H54 (cell line): ENCODE data around the gene DSTN.

Experiments
- DNase-seq: peaks from one replicate; pipeline ENCODE4 v3.0.0; 2011; ENCODE audit warnings: low spot score, mixed read lengths; ENCODE audit not compliant: insufficient read length
- FAIRE-seq: peaks from 3 replicates; lab custom pipeline; 2011; peaks lifted over from hg19 to GRCh38; lab: Jason Lieb, UNC
- POLR2A ChIP-seq: IDR thresholded peaks from 2 replicates; pipeline ENCODE4 v1.6.1; 2011; ENCODE audit warnings: low read depth, mild to moderate bottlenecking, low read length

Gene DSTN

GRCh38 chr20:17608701-17609497, 39.0 kb downstream of the DSTN start:
- DNase-seq (no peak), FAIRE-seq (no peak)
- no peak for TF ChIP-seq POLR2A

- FAIRE-seq (no peak), DNase-seq (no peak)
- TF ChIP-seq POLR2A: no peak
Observed at GRCh38 chr20:17609811-17610377, 40.0 kb downstream of the DSTN start.

GRCh38 chr20:17610566-17611289, 40.9 kb downstream of the DSTN start:
- DNase-seq: no peak
- no peak for TF ChIP-seq POLR2A
- FAIRE-seq: no peak

GRCh38 chr20:17611290-17611539, 41.3 kb downstream of the DSTN start:
- DNase-seq (no peak), FAIRE-seq (no peak)
- TF ChIP-seq POLR2A: no peak

- no peak for TF ChIP-seq POLR2A
- no peak for FAIRE-seq
- peak; percentile 19 for DNase-seq
Observed at GRCh38 chr20:17611540-17612286, 41.8 kb downstream of the DSTN start.

- no peak for FAIRE-seq
- DNase-seq: peak; percentile 5
- no peak for TF ChIP-seq POLR2A
Observed at GRCh38 chr20:17612287-17612991, 42.6 kb downstream of the DSTN start.

- no peak for DNase-seq
- TF ChIP-seq POLR2A: no peak
- FAIRE-seq: no peak
Observed at GRCh38 chr20:17612992-17613327, 43.1 kb downstream of the DSTN start.

- no peak for TF ChIP-seq POLR2A
- DNase-seq: no peak
- FAIRE-seq: no peak
Observed at GRCh38 chr20:17613328-17614175, 43.7 kb downstream of the DSTN start.

- no peak for TF ChIP-seq POLR2A
- FAIRE-seq: no peak
- DNase-seq: peak; percentile 5
Observed at GRCh38 chr20:17614176-17614811, 44.4 kb downstream of the DSTN start.

- no peak for TF ChIP-seq POLR2A
- FAIRE-seq: no peak
- DNase-seq: peak; percentile 2
Observed at GRCh38 chr20:17614812-17615644, 45.2 kb downstream of the DSTN start.

GRCh38 chr20:17615645-17616479, 46.0 kb downstream of the DSTN start:
- no peak for TF ChIP-seq POLR2A
- DNase-seq (peak; percentile 1), FAIRE-seq (no peak)
